Activated CD8-positive, alpha-beta T cell treated with anti-CD3 and anti-CD28 coated beads, Interleukin-2, amount 10 ng/mL, durations not matched to agents 7 days and 5 days (primary cell): ENCODE measurements around the gene RNU7-1. TPM values are rescaled to one million over a fixed set of nuclear protein-coding genes. Genes with fewer than 3 reads are reported as not detected.

Experiments
- ATAC-seq: fragments of 150-1000 bp; cut with Tn5 transposase; one replicate; pipeline ENCODE4 v1.10.0; 2021; ENCODE audit warnings: moderate library complexity
- CTCF ChIA-PET: fragments of 350-600 bp; sonication (Branson Sonifier 250); formaldehyde crosslinking; loops from one replicate; lab custom pipeline; 2021; ENCODE audit warnings: antibody characterized with exemption; lab: Charles Lee
- POLR2A ChIA-PET: fragments of 350-600 bp; sonication (Branson Sonifier 250); formaldehyde crosslinking; loops from one replicate; lab custom pipeline; 2021; ENCODE audit warnings: antibody characterized with exemption; lab: Charles Lee
- DNase-seq: peaks from one replicate; pipeline ENCODE4 v3.0.0-alpha.2; 2020
- H3K27ac Mint-ChIP-seq: one replicate; pipeline ENCODE4 v1.8.0; 2021; ENCODE audit warnings: mild to moderate bottlenecking, mixed read lengths
- H3K27me3 Mint-ChIP-seq: one replicate; pipeline ENCODE4 v1.8.0; 2021; ENCODE audit warnings: low read depth, mixed read lengths
- H3K36me3 Mint-ChIP-seq: one replicate; pipeline ENCODE4 v1.8.0; 2021; ENCODE audit warnings: low read depth, mixed read lengths
- H3K4me1 Mint-ChIP-seq: one replicate; pipeline ENCODE4 v1.8.0; 2021; ENCODE audit warnings: low read depth, mixed read lengths
- H3K4me3 Mint-ChIP-seq: one replicate; pipeline ENCODE4 v1.8.0; 2021; ENCODE audit warnings: mild to moderate bottlenecking, mixed read lengths
- H3K9me3 Mint-ChIP-seq: one replicate; pipeline ENCODE4 v1.8.0; 2022; ENCODE audit warnings: mixed read lengths; ENCODE audit not compliant: insufficient read depth
- total RNA-seq, 2 experiments: library from RNA; stranded (reverse); gene quantifications; one replicate each; pipeline ENCODE4 v1.2.3, GENCODE V29; 2021

RNU7-1 gene
- total RNA-seq, 2 experiments from 2014 or later: not detected

- H3K4me3 Mint-ChIP-seq: peak overlapping the region; percentile 72
- H3K27ac Mint-ChIP-seq: peak overlapping the region; percentile 36
- no peak for ATAC-seq
- peaks cover 71% of the 10 kb centered on the region for H3K4me1 Mint-ChIP-seq
- peaks cover 13% of the 10 kb centered on the region for H3K36me3 Mint-ChIP-seq
- no peak for DNase-seq
- H3K9me3 Mint-ChIP-seq: no peaks in the 10 kb centered on the region
- H3K27me3 Mint-ChIP-seq: no peaks in the 10 kb centered on the region
- CTCF ChIA-PET: interaction anchor here (0.7 to 8.0 kb wide), 7 partner anchors 8 to 61 kb away, joined by 3 to 106 read pairs (median 3); partner anchors contain the start of genes C12orf57, RNU7-1 and TPI1
- POLR2A ChIA-PET: interaction anchor here (1.1 to 8.3 kb wide), 4 partner anchors 9 to 16 kb away, joined by 3 to 94 read pairs (median 34); partner anchors contain the start of genes C12orf57 and RNU7-1
Observed at GRCh38 chr12:6928703-6929407, 14.8 kb upstream of the RNU7-1 start.

GRCh38 chr12:6929466-6930452, 13.9 kb upstream of the RNU7-1 start:
- ChIA-PET POLR2A (interaction anchor here (0.6 to 8.3 kb wide), 5 partner anchors 8 to 60 kb away, joined by 3 to 94 read pairs (median 5); partner anchors contain the start of genes C12orf57 and RNU7-1), CTCF (interaction anchor here (0.8 to 8.0 kb wide), 4 partner anchors 7 to 35 kb away, joined by 3 to 106 read pairs (median 4); no protein-coding TSS in a partner anchor)
- H3K4me1 Mint-ChIP-seq: peaks cover 71% of the 10 kb centered on the region
- peaks cover 17% of the 10 kb centered on the region for H3K36me3 Mint-ChIP-seq
- no peak for ATAC-seq
- peak overlapping the region; percentile 72 for H3K4me3 Mint-ChIP-seq
- DNase-seq: no peak
- H3K9me3 Mint-ChIP-seq: no peaks in the 10 kb centered on the region
- no peaks in the 10 kb centered on the region for H3K27me3 Mint-ChIP-seq
- H3K27ac Mint-ChIP-seq: peak overlapping the region; percentile 53

GRCh38 chr12:6932766-6933165, 10.8 kb upstream of the RNU7-1 start:
- peaks cover 74% of the 10 kb centered on the region for H3K4me1 Mint-ChIP-seq
- POLR2A ChIA-PET: interaction anchor here (4.9 kb wide), 1 partner anchor 11 kb away, joined by 48 read pairs; the partner anchor contains the start of genes C12orf57 and RNU7-1
- ATAC-seq: peak; percentile 16

GRCh38 chr12:6934110-6934509, 9.5 kb upstream of the RNU7-1 start:
- ChIA-PET CTCF (interaction anchor here (0.8 to 9.8 kb wide), 6 partner anchors 7 to 84 kb away, joined by 3 to 106 read pairs (median 4); partner anchors contain the start of genes ATN1, C12orf57, LPCAT3 and RNU7-1), POLR2A (interaction anchor here (0.8 to 4.9 kb wide), 2 partner anchors 10 to 84 kb away, joined by 3 to 48 read pairs; partner anchors contain the start of genes C12orf57, LPCAT3 and RNU7-1)
- H3K9me3 Mint-ChIP-seq: no peaks in the 10 kb centered on the region
- H3K36me3 Mint-ChIP-seq: peaks cover 34% of the 10 kb centered on the region
- H3K27ac Mint-ChIP-seq: peak overlapping the region; percentile 60
- H3K4me3 Mint-ChIP-seq: peak overlapping the region; percentile 4
- DNase-seq: no peak
- H3K27me3 Mint-ChIP-seq: no peaks in the 10 kb centered on the region
- H3K4me1 Mint-ChIP-seq: peaks cover 76% of the 10 kb centered on the region
- ATAC-seq: no peak

More at GRCh38 chr12:6932766-6933165, 10.8 kb upstream of the RNU7-1 start:
- H3K4me3 Mint-ChIP-seq: no peak overlapping the region
- no peak for DNase-seq
- CTCF ChIA-PET: interaction anchor here (0.7 to 9.8 kb wide), 5 partner anchors 5 to 60 kb away, joined by 3 to 106 read pairs (median 6); partner anchors contain the start of genes ATN1, C12orf57, RNU7-1 and SPSB2
- H3K9me3 Mint-ChIP-seq: no peaks in the 10 kb centered on the region
- peak overlapping the region; percentile 79 for H3K27ac Mint-ChIP-seq
- no peaks in the 10 kb centered on the region for H3K27me3 Mint-ChIP-seq
- H3K36me3 Mint-ChIP-seq: peaks cover 33% of the 10 kb centered on the region

- H3K9me3 Mint-ChIP-seq: no peaks in the 10 kb centered on the region
- H3K4me1 Mint-ChIP-seq: peaks cover 69% of the 10 kb centered on the region
- no peaks in the 10 kb centered on the region for H3K27me3 Mint-ChIP-seq
- peak overlapping the region; percentile 82 for H3K4me3 Mint-ChIP-seq
- DNase-seq (no peak), ATAC-seq (no peak)
- ChIA-PET POLR2A (interaction anchor here (0.7 to 20.8 kb wide), 8 partner anchors 8 to 69 kb away, joined by 3 to 1099 read pairs (median 7); partner anchors contain the start of genes ATN1, C12orf57, PTPN6 and RNU7-1), CTCF (interaction anchor here (1.3 to 18.6 kb wide), 8 partner anchors 8 to 83 kb away, joined by 3 to 742 read pairs (median 21); partner anchors contain the start of genes ATN1, LPCAT3 and SPSB2)
- peaks cover 35% of the 10 kb centered on the region for H3K36me3 Mint-ChIP-seq
- H3K27ac Mint-ChIP-seq: peak overlapping the region; percentile 97
Observed at GRCh38 chr12:6935371-6936193, 8.0 kb upstream of the RNU7-1 start.

GRCh38 chr12:6936194-6936635, 7.4 kb upstream of the RNU7-1 start:
- H3K4me3 Mint-ChIP-seq: peak overlapping the region; percentile 82
- H3K27ac Mint-ChIP-seq: peak overlapping the region; percentile 97
- no peak for DNase-seq
- ChIA-PET POLR2A (interaction anchor here (0.7 to 20.8 kb wide), 10 partner anchors 7 to 172 kb away, joined by 3 to 1099 read pairs (median 6); partner anchors contain the start of genes ATN1, C12orf57, PTPN6 and RNU7-1), CTCF (interaction anchor here (1.3 to 18.6 kb wide), 7 partner anchors 9 to 82 kb away, joined by 3 to 742 read pairs (median 37); partner anchors contain the start of genes ATN1, LPCAT3 and SPSB2)
- no peaks in the 10 kb centered on the region for H3K27me3 Mint-ChIP-seq
- H3K4me1 Mint-ChIP-seq: peaks cover 65% of the 10 kb centered on the region
- peaks cover 35% of the 10 kb centered on the region for H3K36me3 Mint-ChIP-seq
- no peaks in the 10 kb centered on the region for H3K9me3 Mint-ChIP-seq
- ATAC-seq: no peak

GRCh38 chr12:6936636-6937480, 6.8 kb upstream of the RNU7-1 start:
- Mint-ChIP-seq H3K9me3 (no peaks in the 10 kb centered on the region), H3K36me3 (peaks cover 35% of the 10 kb centered on the region), H3K27me3 (no peaks in the 10 kb centered on the region), H3K27ac (peak overlapping the region; percentile 97), H3K4me3 (peak overlapping the region; percentile 82), H3K4me1 (peaks cover 63% of the 10 kb centered on the region)
- DNase-seq (peak; percentile 78), ATAC-seq (peak; percentile 38)
- POLR2A ChIA-PET: interaction anchor here (0.7 to 20.8 kb wide), 19 partner anchors 7 to 171 kb away, joined by 3 to 1099 read pairs (median 5); partner anchors contain the start of genes ATN1, C12orf57, ENO2 and LRRC23
- CTCF ChIA-PET: interaction anchor here (0.8 to 18.6 kb wide), 15 partner anchors 10 to 176 kb away, joined by 3 to 742 read pairs (median 9); partner anchors contain the start of genes ATN1, C1RL, LPCAT3 and LRRC23

- POLR2A ChIA-PET: interaction anchor here (0.6 to 20.8 kb wide), 20 partner anchors 9 to 171 kb away, joined by 3 to 1099 read pairs (median 4); partner anchors contain the start of genes ATN1, C1RL, ENO2 and LRRC23
- H3K27me3 Mint-ChIP-seq: no peaks in the 10 kb centered on the region
- peaks cover 62% of the 10 kb centered on the region for H3K4me1 Mint-ChIP-seq
- H3K27ac Mint-ChIP-seq: peak overlapping the region; percentile 97
- DNase-seq: peak; percentile 96
- peaks cover 37% of the 10 kb centered on the region for H3K36me3 Mint-ChIP-seq
- no peaks in the 10 kb centered on the region for H3K9me3 Mint-ChIP-seq
- peak; percentile 93 for ATAC-seq
- CTCF ChIA-PET: interaction anchor here (0.8 to 18.6 kb wide), 19 partner anchors 9 to 384 kb away, joined by 3 to 742 read pairs (median 6); partner anchors contain the start of genes ATN1, C1RL, CDCA3 and LPCAT3
- H3K4me3 Mint-ChIP-seq: peak overlapping the region; percentile 82
Observed at GRCh38 chr12:6937481-6938352, 5.9 kb upstream of the RNU7-1 start.
